SW480 (cell line): ENCODE measurements around the gene GORASP2.

Experiments
- DNase-seq: peaks from one replicate; pipeline ENCODE4 v3.0.0-alpha.2; 2016; ENCODE audit warnings: low spot score

The GORASP2 gene

DNA sequence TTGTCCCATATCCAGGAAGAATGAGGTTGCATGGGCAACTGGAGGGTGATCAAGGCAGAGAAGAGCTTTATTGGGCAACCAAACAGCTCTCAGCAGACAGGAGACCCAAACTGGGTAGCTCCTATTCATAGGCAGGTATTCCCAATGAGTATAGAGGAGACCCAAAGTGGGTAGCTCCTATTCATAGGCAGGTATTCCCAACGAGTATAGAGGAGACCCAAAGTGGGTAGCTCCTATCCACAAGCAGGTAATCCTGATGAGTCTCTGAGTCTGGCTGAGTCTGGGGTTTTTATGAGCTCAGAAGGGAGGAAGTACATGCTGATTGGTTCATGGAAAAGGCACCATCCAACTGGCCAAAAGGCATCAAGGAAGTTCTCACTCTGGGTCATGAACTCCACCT, 5.3 kb upstream of the GORASP2 start:
- DNase-seq: no peak

DNA sequence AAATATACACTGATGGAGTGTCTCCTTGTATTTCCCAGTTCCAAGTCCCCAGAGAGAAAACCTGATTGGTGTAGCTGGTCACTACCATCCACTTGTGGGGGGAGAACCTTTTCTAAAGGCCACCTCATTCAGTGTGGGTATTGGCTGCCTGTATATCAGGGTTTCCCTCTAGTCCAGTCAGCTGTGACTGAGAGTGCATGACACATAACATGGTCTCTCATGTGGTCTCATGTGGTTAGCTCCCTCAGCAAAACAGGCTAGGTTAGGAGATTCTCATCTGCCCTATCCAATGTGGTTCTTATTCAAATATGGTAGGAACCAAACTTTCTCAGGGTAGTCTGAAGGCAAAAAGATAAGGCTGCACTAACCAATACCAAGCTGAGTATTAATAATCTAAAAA, 4.1 kb upstream of the GORASP2 start:
- DNase-seq: no peak

DNA sequence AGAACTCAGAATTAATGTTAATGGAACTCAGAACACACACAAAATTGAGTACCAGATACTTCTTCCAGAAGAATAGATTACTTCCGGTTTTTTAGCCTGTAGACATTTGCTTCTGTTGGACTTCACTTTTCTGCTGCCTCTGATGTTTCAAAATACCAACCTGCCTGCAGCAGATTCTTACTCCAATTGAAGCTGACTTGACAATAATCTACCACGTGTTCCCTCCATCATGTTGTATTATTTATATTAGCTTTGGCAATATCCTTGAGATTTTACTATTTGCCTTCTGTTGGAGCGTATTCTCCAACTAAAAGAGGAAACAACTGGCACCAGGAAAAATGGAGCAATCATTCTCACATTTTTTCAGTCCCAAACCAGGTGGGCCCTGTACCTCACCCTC, 3.1 kb upstream of the GORASP2 start:
- no peak for DNase-seq

DNA sequence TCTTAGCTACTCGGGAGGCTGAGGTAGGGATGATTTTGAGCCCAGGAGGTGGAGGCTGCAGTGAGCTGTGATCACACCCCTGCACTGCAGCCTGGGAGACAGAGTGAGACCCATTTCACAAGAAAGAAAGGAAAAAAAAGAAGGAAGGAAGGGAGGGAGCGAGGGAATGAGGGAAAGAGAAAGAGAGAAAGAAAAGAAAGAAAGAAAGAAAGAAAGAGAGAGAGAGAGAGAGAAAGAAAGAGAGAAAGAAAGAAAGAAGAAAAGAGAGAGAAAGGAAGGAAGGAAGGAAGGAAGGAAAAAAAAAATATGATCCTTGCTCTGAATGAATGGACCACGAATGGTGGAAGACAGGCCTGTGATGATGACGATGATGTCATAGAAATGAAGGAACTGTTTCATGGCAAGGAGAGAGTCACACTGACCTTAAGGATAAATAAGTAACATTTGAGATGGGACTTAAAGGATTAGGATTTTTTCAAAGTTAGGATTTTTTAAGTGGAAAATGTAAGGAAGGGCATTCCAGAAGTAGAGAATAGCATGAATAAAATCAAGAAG, 2.2 kb upstream of the GORASP2 start:
- no peak for DNase-seq

DNA sequence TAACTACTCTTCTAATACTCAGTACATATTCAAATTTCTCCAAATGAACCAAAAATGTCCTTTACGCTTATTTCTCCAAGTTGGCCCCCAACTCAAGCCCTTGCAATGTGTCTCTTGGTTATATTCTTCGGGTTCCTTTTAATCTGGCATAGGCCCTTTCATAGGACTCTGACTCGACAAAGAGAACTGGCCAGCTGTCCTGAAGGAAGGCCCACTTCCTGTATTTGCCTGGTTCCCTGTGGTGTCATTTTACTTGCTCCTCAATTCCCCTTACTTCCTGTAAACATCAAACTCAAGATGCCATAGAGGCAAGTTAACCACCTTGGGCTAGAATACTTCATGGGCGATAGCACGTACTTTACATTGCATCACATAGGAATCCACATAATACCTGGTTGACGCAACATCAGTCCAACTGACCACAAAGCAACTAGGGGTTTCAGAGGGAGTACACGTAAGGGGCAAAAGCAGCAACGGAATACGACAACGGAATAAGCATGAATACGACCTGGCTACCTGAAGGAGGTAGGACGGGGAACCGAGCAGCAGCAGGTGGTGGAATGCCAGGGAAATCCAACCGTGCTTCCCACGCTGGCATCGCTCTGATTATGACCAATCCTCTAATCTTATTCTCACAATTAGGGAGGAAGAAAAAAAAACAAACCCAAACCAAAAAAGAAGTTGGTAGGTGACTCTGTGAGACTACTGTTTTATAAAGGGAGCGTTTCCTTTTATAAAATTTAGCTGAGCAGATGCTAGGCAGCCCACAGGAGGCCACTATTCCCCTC, 823 bp upstream of the GORASP2 start:
- peak; percentile 80 for DNase-seq

DNA sequence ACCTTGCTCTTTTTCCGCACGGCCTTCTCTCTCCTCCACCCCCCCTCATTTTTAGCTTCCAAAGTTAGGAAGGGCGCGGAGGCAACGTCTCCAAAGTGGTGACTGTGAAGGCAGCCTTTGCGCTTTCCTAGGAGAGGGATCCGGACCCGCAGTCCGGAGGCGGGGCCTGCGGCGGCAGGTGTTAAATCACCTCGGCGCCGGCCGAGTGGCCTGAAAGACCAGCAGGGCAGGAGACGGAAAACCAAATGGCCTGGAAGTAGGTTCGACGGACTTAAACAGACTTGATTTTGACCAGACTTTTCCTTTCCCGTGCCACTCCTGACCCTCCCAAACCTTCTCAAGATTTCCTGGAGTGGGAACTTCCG, 615 bp downstream of the GORASP2 start:
- peak; percentile 62 for DNase-seq

DNA sequence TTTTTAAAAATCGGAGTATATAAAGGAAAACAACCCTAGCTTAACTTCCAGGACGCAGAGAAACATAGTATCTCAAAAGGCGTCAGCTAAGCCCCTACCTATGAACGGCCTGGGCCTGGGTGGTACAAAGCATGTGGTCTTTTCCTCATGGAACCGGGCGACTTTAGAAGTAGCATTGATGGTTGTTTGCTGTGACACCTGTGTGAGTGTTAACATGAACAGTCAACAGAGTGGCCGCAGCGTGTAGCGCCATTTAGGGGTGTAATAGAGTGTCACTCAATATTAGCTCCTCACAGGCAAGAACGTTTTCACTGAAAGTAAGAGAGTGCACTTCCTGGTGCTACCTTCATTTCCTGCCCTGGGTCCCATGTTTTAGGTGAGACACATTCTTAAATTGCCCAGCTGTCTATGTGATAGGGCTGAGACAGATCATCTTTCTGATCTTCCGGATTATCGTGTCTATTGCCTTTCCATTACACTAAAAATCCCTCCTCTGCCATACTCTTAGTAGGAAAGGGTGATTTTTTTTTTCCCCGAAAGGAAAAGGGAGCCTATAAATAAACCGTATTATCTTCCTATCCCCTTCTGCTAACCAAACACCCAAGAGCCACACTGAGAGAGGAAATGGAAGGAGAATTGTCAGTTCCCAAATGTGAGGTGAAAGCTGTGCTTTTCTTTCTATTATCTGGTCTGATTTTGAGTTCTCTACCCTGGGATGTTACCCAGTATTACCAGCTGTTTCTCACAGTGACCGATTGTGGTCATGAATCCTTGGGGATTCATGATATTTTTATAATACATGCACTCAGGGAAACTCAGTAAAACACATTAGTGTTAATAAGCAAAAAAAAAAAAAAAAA, 1.3 kb downstream of the GORASP2 start:
- peak; percentile 84 for DNase-seq

DNA sequence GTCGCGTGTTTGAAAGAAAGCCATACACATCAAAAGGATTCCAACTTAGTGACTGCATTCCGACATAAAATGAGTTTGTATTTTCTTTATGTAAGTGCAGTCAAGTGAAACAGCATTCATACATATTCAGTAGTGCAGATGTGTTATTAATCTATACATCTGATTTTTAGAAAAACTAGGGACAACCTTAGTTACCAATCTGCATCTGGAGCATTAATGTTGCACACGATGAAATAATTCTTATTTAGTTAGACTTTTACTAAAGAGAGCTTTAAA, 1.9 kb downstream of the GORASP2 start:
- DNase-seq: peak; percentile 39

DNA sequence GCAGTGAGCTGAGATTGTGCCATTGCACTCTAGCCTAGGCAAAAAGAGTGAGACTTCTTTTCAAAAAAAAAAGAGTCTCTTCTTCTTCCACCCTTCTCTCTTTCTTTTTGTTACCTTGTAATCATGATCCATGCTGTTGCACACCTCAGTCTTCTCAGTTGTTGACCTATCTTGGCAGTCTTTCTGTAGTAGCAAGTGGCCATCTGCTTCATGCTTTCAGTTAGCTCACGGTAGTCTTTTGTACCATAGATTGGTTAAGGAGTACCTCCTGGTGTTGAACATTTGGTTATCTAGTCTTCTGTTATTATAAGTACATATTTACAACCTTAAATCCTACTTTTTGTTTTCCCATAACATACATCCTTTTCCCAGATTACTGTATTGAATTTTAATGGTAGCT, 3.1 kb downstream of the GORASP2 start:
- DNase-seq: no peak

DNA sequence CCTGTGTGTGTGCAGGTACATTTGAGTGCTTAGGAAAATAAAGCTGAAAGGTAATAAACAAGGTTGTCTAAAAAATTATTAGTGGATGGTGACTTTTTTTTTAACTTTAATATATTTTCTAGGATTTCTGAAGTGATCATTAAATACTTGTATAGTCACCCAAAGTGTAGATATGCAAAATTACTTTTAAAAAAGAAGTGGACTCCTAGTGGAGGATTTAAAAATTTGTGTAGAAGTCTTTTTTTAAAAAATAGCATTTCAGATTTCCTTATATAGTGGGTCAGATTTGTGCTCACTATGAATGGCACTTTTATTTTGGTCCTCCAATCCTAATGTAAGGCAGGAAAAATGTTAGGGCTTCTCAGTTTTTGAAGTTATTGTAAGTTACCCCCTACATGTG, 3.9 kb downstream of the GORASP2 start:
- DNase-seq: no peak

DNA sequence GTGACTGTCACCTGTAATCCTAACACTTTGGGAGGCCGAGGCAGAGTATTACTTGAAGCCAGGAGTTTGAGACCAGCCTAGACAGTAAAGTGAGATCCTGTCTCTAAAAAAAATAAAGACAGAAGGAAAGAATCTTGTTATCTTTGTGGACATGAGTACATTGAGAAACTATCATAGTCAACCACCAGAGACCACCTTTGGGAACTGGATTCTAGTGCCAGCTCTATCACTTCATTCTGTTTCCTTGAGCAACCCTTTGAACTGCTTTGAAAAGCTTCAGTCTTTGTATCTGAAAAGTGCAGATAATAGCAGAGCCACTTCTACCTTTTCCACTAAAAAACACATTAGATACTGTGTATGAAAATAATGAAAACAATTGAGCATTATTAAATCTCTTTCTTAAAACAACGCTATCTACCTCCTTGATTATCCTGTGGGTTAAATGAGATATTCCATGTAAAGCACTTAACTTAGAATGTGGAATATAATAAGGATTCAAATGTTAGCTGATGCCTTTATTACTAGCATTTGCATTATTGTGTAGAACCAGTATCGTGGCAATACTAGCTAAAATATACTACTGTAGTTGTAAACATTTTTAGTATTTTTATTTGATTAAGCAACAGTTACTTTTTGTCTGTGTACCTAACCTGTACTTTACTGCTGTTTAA, 8.8 kb downstream of the GORASP2 start:
- no peak for DNase-seq

DNA sequence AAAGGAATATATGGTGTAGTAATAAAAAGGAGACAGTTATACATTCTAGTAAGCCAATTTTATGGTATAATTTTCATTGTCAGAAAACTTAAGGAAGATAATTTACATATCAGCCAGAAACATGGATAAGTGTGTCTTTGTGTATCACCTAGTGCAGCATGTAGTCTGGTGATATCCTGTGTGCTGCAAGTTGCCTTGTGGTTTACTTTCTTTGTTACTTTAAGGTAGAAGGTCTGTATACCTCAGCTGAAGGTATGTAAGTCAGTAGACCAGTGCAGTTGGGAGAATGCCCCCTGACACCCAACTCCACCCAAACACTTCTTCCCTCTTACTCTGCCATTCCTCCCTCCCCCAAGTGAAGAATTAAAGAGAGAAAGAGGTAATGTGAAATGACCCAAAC, 11.0 kb downstream of the GORASP2 start:
- DNase-seq: no peak

DNA sequence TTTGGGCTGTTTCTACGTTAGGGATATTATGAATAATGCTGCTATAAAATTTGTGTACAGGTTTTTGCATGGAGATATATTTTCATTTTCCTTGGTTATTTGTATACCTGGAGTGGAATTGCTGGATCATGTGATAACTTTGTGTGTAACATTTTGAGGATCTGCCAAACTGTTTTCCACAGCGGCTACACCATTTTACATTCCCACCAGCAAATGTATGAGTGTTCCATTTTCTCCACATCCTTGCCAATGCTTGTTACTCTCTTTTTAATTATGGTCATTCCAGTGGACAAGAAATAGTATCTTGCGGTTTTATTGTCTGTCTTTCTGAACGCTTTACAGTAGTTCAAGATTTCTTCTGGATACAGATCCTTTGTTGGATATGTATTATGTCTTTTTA, 13.6 kb downstream of the GORASP2 start:
- DNase-seq: no peak

DNA sequence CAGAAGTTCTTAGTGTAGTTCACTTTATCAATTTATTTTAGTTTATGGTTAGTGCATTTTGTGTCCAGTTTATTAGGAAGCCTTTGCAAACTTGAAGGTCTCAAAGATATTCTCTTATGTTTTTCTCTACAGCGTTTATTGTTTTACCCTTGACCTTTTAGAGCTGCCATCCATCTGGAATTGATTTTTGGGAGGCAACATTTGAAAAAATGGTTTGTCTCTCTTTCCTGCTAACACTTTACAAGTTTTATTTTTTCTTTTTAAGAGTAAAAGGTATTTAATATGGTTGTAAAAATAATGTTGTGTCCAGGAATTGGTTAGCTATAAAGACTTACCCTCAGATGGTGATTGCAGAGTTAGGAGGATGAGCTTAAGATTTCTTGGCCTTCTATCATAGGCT, 14.0 kb downstream of the GORASP2 start:
- DNase-seq: no peak

DNA sequence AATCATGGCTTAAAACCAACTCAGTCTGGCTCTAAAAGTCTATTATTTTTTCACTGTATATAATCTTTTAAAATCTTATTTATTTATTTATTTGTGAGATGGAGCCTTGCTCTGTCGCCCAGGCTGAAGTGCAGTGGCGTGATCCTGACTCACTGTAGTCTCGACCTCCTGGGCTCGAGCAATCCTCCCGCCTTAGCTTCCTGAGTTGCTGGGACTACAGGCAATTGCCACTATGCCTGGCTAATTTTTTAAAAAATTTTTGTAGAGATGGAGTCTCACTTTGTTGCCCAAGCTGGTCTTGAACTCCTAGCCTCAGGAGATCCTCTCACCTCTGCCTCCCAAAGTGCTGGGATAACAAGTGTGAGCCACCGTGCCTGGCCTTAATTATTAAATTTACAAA, 14.5 kb downstream of the GORASP2 start:
- no peak for DNase-seq

DNA sequence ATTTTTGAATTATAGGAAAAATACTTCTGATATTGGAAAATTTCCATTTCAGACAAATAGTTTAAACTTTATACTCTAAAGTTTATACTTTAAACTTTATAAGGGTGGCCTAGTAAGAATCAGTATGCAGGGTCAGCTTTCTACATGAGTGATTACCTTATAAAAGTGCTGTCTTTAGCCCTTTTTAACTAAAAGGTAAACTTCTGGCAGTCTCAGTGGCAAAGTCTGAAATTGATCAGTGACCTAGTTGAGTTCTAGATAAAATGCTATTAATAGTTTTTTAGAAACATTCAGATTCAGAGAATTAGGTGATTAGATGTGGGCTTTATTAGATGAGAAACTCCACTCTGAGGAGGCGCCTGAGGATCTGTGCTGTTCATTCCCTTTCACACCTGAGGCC, 15.5 kb downstream of the GORASP2 start:
- no peak for DNase-seq

DNA sequence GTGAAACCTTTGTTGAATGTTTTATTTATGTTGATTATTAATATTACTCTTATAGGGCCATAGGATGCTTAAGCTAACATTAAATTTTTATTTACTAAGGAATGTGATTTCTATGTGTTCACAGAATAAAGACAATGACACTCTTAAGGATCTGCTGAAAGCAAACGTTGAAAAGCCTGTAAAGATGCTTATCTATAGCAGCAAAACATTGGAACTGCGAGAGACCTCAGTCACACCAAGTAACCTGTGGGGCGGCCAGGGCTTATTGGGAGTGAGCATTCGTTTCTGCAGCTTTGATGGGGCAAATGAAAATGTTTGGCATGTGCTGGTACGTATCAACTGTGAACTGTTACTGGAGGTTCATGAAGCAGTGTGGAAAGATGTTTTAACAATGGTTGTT, 20.4 kb downstream of the GORASP2 start:
- DNase-seq: no peak

DNA sequence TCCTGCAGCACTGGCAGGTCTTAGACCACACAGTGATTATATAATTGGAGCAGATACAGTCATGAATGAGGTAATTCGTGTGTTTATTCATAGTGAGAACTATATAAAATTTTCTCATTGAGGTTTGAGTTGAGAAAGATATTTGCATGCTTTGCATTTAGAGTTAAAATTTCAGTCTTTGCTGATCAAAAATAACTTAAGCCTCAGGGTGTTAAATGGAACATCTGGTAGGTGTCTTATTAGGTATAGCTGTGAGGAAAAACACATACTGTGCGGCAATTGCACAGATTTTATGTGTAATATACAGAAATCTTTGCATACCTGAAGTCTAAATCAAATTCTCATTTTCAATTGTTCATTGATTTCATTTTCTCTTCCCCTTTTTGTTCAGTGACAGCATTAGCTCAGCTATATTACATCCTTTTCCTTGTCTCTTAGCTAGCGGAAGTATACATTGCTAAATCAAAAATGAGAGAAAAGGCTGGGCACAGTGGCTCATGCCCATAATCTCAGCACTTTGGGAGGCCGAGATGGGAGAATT, 21.2 kb downstream of the GORASP2 start:
- DNase-seq: no peak

DNA sequence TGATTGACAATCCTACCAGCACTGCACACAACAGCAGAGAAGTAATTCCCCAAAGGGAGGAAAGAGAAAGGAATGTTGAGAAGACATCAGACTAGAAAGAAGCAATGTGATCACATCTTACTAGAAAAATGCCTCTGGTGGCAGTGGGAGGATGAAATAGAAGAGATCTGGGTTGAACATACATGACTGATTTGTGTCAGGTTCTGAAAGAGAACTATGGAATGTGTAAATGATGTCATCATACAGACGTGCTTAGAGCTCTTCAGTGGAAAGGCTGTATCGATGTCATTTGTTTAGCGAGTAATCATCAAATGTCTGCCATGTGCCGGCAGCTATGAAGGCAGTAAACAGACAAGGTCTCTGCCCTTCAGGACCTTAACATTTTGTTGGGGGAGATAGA, 24.9 kb downstream of the GORASP2 start:
- no peak for DNase-seq

DNA sequence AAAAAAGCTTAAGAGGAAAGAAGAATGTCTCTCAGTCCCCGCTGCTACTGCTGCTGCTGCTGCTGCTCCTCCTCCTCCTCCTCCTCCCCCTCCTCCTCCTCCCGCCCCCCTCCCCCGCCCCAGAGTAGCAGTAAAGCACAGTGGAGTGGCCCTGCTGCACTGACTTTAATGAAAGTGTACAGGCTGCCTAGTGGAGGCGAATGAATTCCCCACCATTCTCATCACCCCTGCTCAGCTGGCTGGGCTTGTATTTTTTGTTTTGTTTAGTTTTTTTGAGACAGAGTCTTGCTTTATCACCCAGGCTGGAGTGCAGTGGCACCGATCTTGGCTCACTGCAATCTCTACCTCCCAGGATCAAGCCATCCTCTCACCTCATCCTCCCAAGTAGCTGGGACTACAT, 34.3 kb downstream of the GORASP2 start:
- no peak for DNase-seq

DNA sequence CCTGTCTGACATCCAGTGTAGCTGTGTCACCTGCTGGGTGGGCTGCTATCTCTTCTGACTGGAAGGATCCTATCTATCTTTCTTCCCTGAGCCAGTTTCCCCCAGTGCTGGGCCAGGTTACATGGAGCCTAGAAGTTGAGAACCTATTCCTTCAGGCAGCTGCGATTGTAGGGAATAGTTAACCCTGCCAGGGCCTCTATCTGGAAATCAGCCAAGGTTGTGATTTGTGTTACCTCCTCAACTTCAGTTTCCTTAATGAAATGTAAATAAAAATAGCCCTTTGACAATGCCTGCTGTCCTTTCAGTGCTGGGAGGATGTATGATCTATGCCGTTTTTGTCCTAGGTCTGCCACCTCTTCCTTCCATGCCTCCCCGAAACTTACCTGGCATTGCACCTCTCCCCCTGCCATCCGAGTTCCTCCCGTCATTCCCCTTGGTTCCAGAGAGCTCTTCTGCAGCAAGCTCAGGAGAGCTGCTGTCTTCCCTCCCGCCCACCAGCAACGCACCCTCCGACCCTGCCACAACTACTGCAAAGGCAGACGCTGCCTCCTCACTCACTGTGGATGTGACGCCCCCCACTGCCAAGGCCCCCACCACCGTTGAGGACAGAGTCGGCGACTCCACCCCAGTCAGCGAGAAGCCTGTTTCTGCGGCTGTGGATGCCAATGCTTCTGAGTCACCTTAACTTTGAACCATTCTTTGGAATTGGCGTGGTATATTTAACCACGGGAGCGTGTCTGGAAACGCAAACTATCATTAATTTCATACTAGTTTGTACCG, 36.6 kb downstream of the GORASP2 start:
- no peak for DNase-seq
